Caco-2 (cell line): ENCODE results near the gene FHIT. TPM values are rescaled to one million over a fixed set of nuclear protein-coding genes. Genes with fewer than 3 reads are reported as not detected.

Experiments
- BruUV-seq: library from RNA; stranded (reverse); fragments of 400-500 nt; replicated peaks from 2 replicates; lab custom pipeline; 2021; lab: Mats Ljungman, UMichigan
- CTCF ChIA-PET: fragments of 300-600 bp; sonication (Branson Sonifier 250); formaldehyde crosslinking; loops from one replicate; lab custom pipeline; 2022; ENCODE audit warnings: antibody characterized with exemption; lab: Charles Lee
- POLR2A ChIA-PET: fragments of 300-600 bp; sonication (Branson Sonifier 250); formaldehyde crosslinking; loops from one replicate; lab custom pipeline; 2022; ENCODE audit warnings: antibody characterized with exemption; lab: Charles Lee
- DNase-seq, 2 experiments: peaks; one replicate each; pipeline versions ENCODE4 v3.0.0 to v3.0.0-alpha.2; 2020 to 2022
- H3K27me3 ChIP-seq: replicated peaks from 2 replicates; pipeline ENCODE4 v1.6.0; 2011; ENCODE audit warnings: low read length; ENCODE audit not compliant: control insufficient read depth, insufficient read depth
- H3K36me3 ChIP-seq: 2 replicates; pipeline ENCODE4 v1.5.1; 2011; ENCODE audit warnings: low read length; ENCODE audit not compliant: control insufficient read depth, insufficient read depth
- H3K4me1 ChIP-seq: fragments of 250-450 bp; sonication (Bioruptor Pico); 2 replicates; pipeline ENCODE4 v1.5.1; 2020; ENCODE audit warnings: mild to moderate bottlenecking
- H3K4me3 ChIP-seq: 2 replicates; pipeline ENCODE4 v1.5.1; 2011; ENCODE audit warnings: low read depth, mild to moderate bottlenecking, control low read depth, low read length
- H3K9me3 ChIP-seq: fragments of 250-450 bp; sonication (Bioruptor Pico); 2 replicates; pipeline ENCODE4 v1.5.1; 2020; ENCODE audit warnings: mild to moderate bottlenecking, moderate library complexity
- H3K27ac Mint-ChIP-seq: one replicate; pipeline ENCODE4 v1.8.0; 2022; ENCODE audit warnings: mixed read lengths; ENCODE audit not compliant: unreplicated experiment
- H3K27me3 Mint-ChIP-seq: one replicate; pipeline ENCODE4 v1.8.0; 2022; ENCODE audit warnings: mixed read lengths; ENCODE audit not compliant: insufficient read depth, unreplicated experiment
- H3K36me3 Mint-ChIP-seq: one replicate; pipeline ENCODE4 v1.8.0; 2022; ENCODE audit warnings: mild to moderate bottlenecking, mixed read lengths; ENCODE audit not compliant: insufficient read depth, unreplicated experiment
- H3K4me1 Mint-ChIP-seq: one replicate; pipeline ENCODE4 v1.8.0; 2022; ENCODE audit warnings: low read depth, mixed read lengths; ENCODE audit not compliant: unreplicated experiment
- H3K4me3 Mint-ChIP-seq: one replicate; pipeline ENCODE4 v1.8.0; 2022; ENCODE audit warnings: mild to moderate bottlenecking, moderate library complexity, mixed read lengths; ENCODE audit not compliant: unreplicated experiment
- H3K9me3 Mint-ChIP-seq: one replicate; pipeline ENCODE4 v1.8.0; 2022; ENCODE audit warnings: mixed read lengths; ENCODE audit not compliant: unreplicated experiment
- intact Hi-C: fragments of 100-400 bp; cut with micrococcal nuclease; formaldehyde crosslinking; loops from one replicate; pipeline ENCODE4 v1.10.0; 2022; ENCODE audit not compliant: unreplicated experiment
- total RNA-seq: library from RNA; stranded (reverse); gene quantifications from 2 replicates; pipeline ENCODE4 v1.2.3, GENCODE V29; 2022
- TF ChIP-seq, protein P1 (sequence below), 2 experiments: fragments of 200-600 bp in 1 of 2; IDR thresholded peaks; 1 replicate in 1 of 2; 2 replicates in 1 of 2; pipeline versions ENCODE4 v1.5.1 to v1.8.0; 2011 to 2022; ENCODE audit warnings: antibody characterized with exemption in 1 of 2, control low read depth in 1 of 2, inconsistent platforms in 1 of 2, low read depth in 1 of 2, low read length in 1 of 2, mild to moderate bottlenecking in 1 of 2, moderate library complexity in 1 of 2; ENCODE audit not compliant: insufficient read depth in 1 of 2, severe bottlenecking in 1 of 2, unreplicated experiment in 1 of 2

FHIT gene
- total RNA-seq, 1 experiment from 2014 or later, result 8.3 TPM

DNA sequence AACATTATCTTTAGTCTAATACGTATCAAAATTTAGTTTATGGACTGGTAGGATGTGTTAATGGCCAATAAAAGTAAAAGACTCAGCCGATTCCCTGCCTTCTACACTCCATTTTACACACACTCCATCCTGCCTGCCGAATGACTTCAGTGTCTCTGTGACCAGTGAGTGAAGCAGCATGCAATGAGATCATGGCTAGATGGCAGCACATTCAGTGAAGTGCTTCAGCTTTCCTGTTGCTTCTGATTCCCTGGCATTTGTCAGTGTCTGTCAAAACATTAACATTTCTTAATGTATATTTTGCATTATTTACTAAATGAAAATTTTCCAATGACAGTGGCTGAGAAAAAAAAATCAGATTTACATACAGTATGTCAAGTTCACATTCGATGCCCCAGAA is 412.0 kb downstream of the FHIT start:
- TF ChIP-seq, protein P1, sequence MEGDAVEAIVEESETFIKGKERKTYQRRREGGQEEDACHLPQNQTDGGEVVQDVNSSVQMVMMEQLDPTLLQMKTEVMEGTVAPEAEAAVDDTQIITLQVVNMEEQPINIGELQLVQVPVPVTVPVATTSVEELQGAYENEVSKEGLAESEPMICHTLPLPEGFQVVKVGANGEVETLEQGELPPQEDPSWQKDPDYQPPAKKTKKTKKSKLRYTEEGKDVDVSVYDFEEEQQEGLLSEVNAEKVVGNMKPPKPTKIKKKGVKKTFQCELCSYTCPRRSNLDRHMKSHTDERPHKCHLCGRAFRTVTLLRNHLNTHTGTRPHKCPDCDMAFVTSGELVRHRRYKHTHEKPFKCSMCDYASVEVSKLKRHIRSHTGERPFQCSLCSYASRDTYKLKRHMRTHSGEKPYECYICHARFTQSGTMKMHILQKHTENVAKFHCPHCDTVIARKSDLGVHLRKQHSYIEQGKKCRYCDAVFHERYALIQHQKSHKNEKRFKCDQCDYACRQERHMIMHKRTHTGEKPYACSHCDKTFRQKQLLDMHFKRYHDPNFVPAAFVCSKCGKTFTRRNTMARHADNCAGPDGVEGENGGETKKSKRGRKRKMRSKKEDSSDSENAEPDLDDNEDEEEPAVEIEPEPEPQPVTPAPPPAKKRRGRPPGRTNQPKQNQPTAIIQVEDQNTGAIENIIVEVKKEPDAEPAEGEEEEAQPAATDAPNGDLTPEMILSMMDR (IDR thresholded peaks at IDR 0.05; ENCODE audit: insufficient read depth in 1 of 2, low read depth in 1 of 2, low read length in 1 of 2, severe bottlenecking in 1 of 2, unreplicated experiment in 1 of 2), result no peak
- no peak for DNase-seq
- Mint-ChIP-seq H3K9me3 (no peaks in the 10 kb centered on the region), H3K4me1 (no peaks in the 10 kb centered on the region), H3K36me3 (no peaks in the 10 kb centered on the region), H3K4me3 (no peak overlapping the region), H3K27me3 (no peaks in the 10 kb centered on the region), H3K27ac (no peak overlapping the region)
- peaks cover 5% of the 10 kb centered on the region; the same call in 1 of the 2 replicates for H3K4me1 ChIP-seq
- no TSS peak for BruUV-seq
- no peaks in the 10 kb centered on the region for H3K36me3 ChIP-seq
- CTCF ChIA-PET, result no interaction called here
- POLR2A ChIA-PET, result no interaction called here
- no peak overlapping the region for H3K4me3 ChIP-seq
- no peaks in the 10 kb centered on the region for H3K9me3 ChIP-seq
- intact Hi-C loops, result no loop called here
- no peaks in the 10 kb centered on the region for H3K27me3 ChIP-seq

DNA sequence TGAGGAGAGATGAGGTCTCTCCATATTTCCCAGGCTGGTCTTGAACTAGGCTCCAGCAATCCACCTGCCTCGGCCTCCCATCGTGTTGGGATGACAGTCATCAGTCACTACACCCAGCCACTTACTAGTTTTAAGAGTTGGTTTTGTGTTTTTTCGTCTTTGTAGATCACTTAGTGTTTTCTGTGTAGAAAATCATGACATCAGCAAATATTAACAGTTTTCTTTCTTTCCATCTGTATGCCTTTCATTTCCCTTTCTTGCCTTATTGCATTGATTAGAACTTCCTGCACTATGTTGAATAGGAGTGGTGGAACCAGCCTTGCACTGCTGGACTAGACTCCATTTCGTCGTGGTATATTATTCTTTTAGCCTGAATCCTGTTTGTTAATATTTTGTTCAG is 415.5 kb downstream of the FHIT start:
- H3K27me3 ChIP-seq, result no peaks in the 10 kb centered on the region
- H3K4me3 Mint-ChIP-seq, result no peak overlapping the region
- H3K9me3 Mint-ChIP-seq, result no peaks in the 10 kb centered on the region
- no TSS peak for BruUV-seq
- TF ChIP-seq, protein P1 (IDR thresholded peaks at IDR 0.05; ENCODE audit: insufficient read depth in 1 of 2, low read depth in 1 of 2, low read length in 1 of 2, severe bottlenecking in 1 of 2, unreplicated experiment in 1 of 2), result no peak
- no peak overlapping the region for H3K27ac Mint-ChIP-seq
- H3K27me3 Mint-ChIP-seq, result no peaks in the 10 kb centered on the region
- no peaks in the 10 kb centered on the region for H3K36me3 Mint-ChIP-seq
- CTCF ChIA-PET, result no interaction called here
- no peaks in the 10 kb centered on the region for H3K4me1 ChIP-seq
- DNase-seq, result no peak
- no peaks in the 10 kb centered on the region for H3K4me1 Mint-ChIP-seq
- intact Hi-C loops, result no loop called here
- H3K9me3 ChIP-seq, result no peaks in the 10 kb centered on the region
- POLR2A ChIA-PET, result no interaction called here
- H3K4me3 ChIP-seq, result no peak overlapping the region
- no peaks in the 10 kb centered on the region for H3K36me3 ChIP-seq

DNA sequence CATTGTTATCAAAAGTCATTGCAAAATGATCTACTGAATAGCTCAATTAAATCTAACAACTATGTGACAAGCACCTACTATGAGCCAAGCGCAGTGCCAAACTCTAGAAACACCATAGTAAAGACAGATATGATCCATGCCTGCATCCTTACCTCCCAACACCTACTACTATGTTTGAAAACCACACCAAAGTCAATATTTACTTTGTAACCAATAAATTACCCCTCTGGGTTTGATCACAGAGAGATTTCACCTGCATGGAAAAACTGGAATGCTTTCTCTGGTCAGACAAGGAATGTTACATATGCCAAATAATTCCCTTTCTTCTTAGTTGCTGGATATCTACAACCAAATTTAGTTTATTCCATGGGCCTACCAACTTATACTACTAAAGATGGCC is 422.2 kb downstream of the FHIT start:
- Mint-ChIP-seq H3K27me3 (no peaks in the 10 kb centered on the region), H3K4me1 (peaks cover 10% of the 10 kb centered on the region), H3K4me3 (no peak overlapping the region), H3K36me3 (no peaks in the 10 kb centered on the region), H3K9me3 (peaks cover 10% of the 10 kb centered on the region), H3K27ac (no peak overlapping the region)
- H3K4me1 ChIP-seq, result peaks cover 6% of the 10 kb centered on the region; the same call in 1 of the 2 replicates
- ChIA-PET CTCF (no interaction called here), POLR2A (no interaction called here)
- H3K9me3 ChIP-seq, result peaks cover 4% of the 10 kb centered on the region; the same call in 1 of the 2 replicates
- DNase-seq, result no peak
- intact Hi-C loops, result no loop called here
- no peaks in the 10 kb centered on the region for H3K36me3 ChIP-seq
- no peak overlapping the region for H3K4me3 ChIP-seq
- TF ChIP-seq, protein P1 (IDR thresholded peaks at IDR 0.05; ENCODE audit: insufficient read depth in 1 of 2, low read depth in 1 of 2, low read length in 1 of 2, severe bottlenecking in 1 of 2, unreplicated experiment in 1 of 2), result no peak
- no peaks in the 10 kb centered on the region for H3K27me3 ChIP-seq
- no TSS peak for BruUV-seq
